Measurements from ENCODE around the gene ZNF773.

- TF ChIP-seq, protein P1, sequence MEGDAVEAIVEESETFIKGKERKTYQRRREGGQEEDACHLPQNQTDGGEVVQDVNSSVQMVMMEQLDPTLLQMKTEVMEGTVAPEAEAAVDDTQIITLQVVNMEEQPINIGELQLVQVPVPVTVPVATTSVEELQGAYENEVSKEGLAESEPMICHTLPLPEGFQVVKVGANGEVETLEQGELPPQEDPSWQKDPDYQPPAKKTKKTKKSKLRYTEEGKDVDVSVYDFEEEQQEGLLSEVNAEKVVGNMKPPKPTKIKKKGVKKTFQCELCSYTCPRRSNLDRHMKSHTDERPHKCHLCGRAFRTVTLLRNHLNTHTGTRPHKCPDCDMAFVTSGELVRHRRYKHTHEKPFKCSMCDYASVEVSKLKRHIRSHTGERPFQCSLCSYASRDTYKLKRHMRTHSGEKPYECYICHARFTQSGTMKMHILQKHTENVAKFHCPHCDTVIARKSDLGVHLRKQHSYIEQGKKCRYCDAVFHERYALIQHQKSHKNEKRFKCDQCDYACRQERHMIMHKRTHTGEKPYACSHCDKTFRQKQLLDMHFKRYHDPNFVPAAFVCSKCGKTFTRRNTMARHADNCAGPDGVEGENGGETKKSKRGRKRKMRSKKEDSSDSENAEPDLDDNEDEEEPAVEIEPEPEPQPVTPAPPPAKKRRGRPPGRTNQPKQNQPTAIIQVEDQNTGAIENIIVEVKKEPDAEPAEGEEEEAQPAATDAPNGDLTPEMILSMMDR (IDR thresholded peaks at IDR 0.05; ENCODE audit: poor library complexity) = no peak
- TF ChIP-seq EZH2 (IDR thresholded peaks at IDR 0.05; ENCODE audit: borderline replicate concordance) = no peak
- no peak for TF ChIP-seq EZH2phosphoT487 (IDR thresholded peaks at IDR 0.05; ENCODE audit: low read depth, severe bottlenecking, unreplicated experiment)
Measured at GRCh38 chr19:57512845-57513244, 13.1 kb downstream of the ZNF773 start.
